ENCODE measurements around the gene TRPM2. TPM values are rescaled to one million over a fixed set of nuclear protein-coding genes. Genes with fewer than 3 reads are reported as not detected.

Gene TRPM2
- total and polyA plus RNA-seq, 2 of the 13 experiments (the other 11 are each of a cell fraction or from before 2014, with no cell fraction given) = 0.07 to 0.20 TPM

DNA sequence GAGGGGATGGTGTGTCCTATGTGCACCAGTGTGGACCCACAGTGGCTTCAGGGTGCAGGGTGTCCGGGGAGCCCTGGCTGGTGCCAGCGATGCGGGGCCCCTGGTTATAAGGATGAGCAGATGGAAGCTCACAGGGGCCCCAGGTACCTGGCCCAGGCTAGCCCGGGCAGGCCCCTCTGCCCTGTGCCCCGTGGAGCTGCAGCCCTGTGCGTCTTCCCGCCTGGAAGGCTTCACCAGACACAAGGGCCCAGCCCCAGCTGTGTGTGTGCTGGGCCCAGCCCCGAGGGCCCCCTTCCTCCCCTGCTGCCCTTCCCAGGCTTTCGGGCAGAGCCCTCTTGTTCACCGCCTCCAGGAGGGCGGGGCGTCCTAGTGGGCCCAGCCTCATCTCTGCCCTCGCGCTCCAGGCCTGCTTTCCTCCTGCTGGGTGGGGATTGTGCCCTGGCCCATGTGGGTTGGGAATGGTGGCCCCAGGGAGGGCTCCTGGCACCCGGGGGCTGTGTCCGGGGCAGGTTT, 37.7 kb upstream of the TRPM2 start:
- DNase-seq (ENCODE audit: low spot score) (no peak), FAIRE-seq (no peak), ATAC-seq (no peak)
- in situ Hi-C loops (cut with HindIII; ENCODE audit: extremely low pct_ligation_motif_present, low pct_unique_long_range_greater_than_20kb) (no loop called here), intact Hi-C loops (cut with micrococcal nuclease; ENCODE audit: unreplicated experiment) (no loop called here)
- Histone ChIP-seq H3K27me3 (ENCODE audit: control insufficient read depth in 1 of 2, insufficient read depth in 2 of 2, low read length in 2 of 2) (no peaks in the 10 kb centered on the region), H3K9ac (ENCODE audit: insufficient read depth, low read depth, low read length) (no peak overlapping the region), H3K4me1 (ENCODE audit: insufficient read depth, low read length) (no peaks in the 10 kb centered on the region), H3K27ac (ENCODE audit: extremely low read length, insufficient read depth, low read length) (no peak overlapping the region), H3K4me3 (replicated peaks in 1 of 3; ENCODE audit: insufficient read depth in 1 of 3, low read depth in 2 of 3, low read length in 3 of 3) (no peak overlapping the region), H3K36me3 (replicated peaks in 1 of 2; ENCODE audit: control insufficient read depth in 1 of 2, insufficient read depth in 2 of 2, low read length in 2 of 2) (peaks cover 38 to 59% of the 10 kb centered on the region in 2 experiments; a peak in 4 of 5 replicates), H4K20me1 (ENCODE audit: insufficient read depth, low read length) (no peaks in the 10 kb centered on the region), H3K79me2 (ENCODE audit: insufficient read depth, low read length) (no peaks in the 10 kb centered on the region), H2AFZ (ENCODE audit: low read length) (no peak overlapping the region), H3K9me3 (ENCODE audit: low read length) (no peaks in the 10 kb centered on the region), H3K4me2 (ENCODE audit: low read depth, low read length) (no peak overlapping the region)
- BruUV-seq (replicated peaks) = no TSS peak
- WGBS (ENCODE audit: low lambda C conversion rate) = 83% methylated on average over 3 of the region's 16 CpGs
- ChIA-PET POLR2A (no interaction called here), CTCF (ENCODE audit: low intra/inter-chr PET ratio, low total read pairs) (no interaction called here)
- TF ChIP-seq RBFOX2 (IDR thresholded peaks at IDR 0.05; ENCODE audit: low read depth, low read length) = 0 out of 2 replicates have a peak, but pooled peaks have one; percentile 18
- no peak for TF ChIP-seq MED13 (CRISPR knock-in tag; IDR thresholded peaks at IDR 0.05)
- 0 out of 2 replicates have a peak, but pooled peaks have one; percentile 13 for TF ChIP-seq RXRA (CRISPR knock-in tag; IDR thresholded peaks at IDR 0.05)

DNA sequence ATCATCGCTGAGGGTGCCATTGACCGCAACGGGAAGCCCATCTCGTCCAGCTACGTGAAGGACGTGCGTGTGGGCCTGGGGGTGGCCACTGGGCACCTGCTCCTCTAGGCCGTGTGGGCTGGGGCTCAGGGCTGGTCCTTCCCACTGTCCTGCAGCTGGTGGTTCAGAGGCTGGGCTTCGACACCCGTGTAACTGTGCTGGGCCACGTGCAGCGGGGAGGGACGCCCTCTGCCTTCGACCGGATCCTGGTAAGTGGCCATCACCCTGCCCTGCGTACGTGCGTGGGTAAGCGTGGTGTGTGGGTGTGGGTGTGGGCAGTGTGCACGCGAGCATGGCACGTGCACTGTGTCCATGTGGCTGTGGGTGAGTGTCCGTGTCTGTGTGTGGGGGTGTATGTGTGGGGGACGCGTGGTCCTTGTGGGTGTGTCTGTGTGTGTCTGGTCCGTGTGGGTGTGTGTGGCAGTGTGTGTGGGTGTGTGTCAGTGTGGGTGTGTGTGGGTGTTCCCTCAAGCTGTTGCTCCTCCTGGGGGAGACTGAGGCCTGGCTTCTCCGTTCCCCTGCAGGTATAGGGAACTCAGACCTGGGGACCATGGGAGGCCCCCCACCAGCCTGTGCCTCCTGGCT, 37.0 kb upstream of the TRPM2 start:
- H3K79me2 ChIP-seq (ENCODE audit: insufficient read depth, low read length) = no peaks in the 10 kb centered on the region
- no peak for FAIRE-seq
- H2AFZ ChIP-seq (ENCODE audit: low read length) = no peak overlapping the region
- ChIA-PET CTCF (ENCODE audit: low intra/inter-chr PET ratio, low total read pairs) (no interaction called here), POLR2A (no interaction called here)
- no peak overlapping the region for H3K4me2 ChIP-seq (ENCODE audit: low read depth, low read length)
- intact Hi-C loops (cut with micrococcal nuclease; ENCODE audit: unreplicated experiment) = no loop called here
- no TSS peak for BruUV-seq (replicated peaks)
- no peak overlapping the region for H3K4me3 ChIP-seq (replicated peaks in 1 of 3; ENCODE audit: insufficient read depth in 1 of 3, low read depth in 2 of 3, low read length in 3 of 3)
- no peak overlapping the region for H3K9ac ChIP-seq (ENCODE audit: insufficient read depth, low read depth, low read length)
- DNase-seq (ENCODE audit: low spot score) = no peak
- H3K4me1 ChIP-seq (ENCODE audit: insufficient read depth, low read length) = no peaks in the 10 kb centered on the region
- no peak for ATAC-seq
- TF ChIP-seq RXRA (CRISPR knock-in tag; IDR thresholded peaks at IDR 0.05) (0 out of 2 replicates have a peak, but pooled peaks have one; percentile 4), POLR2AphosphoS5 (IDR thresholded peaks at IDR 0.05; ENCODE audit: low read depth, low read length) (no peak), POLR2A (IDR thresholded peaks at IDR 0.05; ENCODE audit: insufficient read depth in 1 of 2, low read depth in 2 of 2, low read length in 2 of 2) (0 out of 4 replicates have a peak, but pooled peaks of 1 of the 2 experiments have one; percentile 33)
- H3K27ac ChIP-seq (ENCODE audit: extremely low read length, insufficient read depth, low read length) = no peak overlapping the region
- H4K20me1 ChIP-seq (ENCODE audit: insufficient read depth, low read length) = no peaks in the 10 kb centered on the region
- WGBS (ENCODE audit: low lambda C conversion rate) = 97% methylated on average over 16 of the region's 27 CpGs
- in situ Hi-C loops (cut with HindIII; ENCODE audit: extremely low pct_ligation_motif_present, low pct_unique_long_range_greater_than_20kb) = no loop called here
- H3K9me3 ChIP-seq (ENCODE audit: low read length) = no peaks in the 10 kb centered on the region
- peaks cover 32 to 55% of the 10 kb centered on the region in 2 experiments; a peak in 4 of 5 replicates for H3K36me3 ChIP-seq (replicated peaks in 1 of 2; ENCODE audit: control insufficient read depth in 1 of 2, insufficient read depth in 2 of 2, low read length in 2 of 2)
- H3K27me3 ChIP-seq (ENCODE audit: control insufficient read depth in 1 of 2, insufficient read depth in 2 of 2, low read length in 2 of 2) = no peaks in the 10 kb centered on the region

Data from HepG2 (cell line).